ENCODE measurements around the gene COL23A1.

DNA sequence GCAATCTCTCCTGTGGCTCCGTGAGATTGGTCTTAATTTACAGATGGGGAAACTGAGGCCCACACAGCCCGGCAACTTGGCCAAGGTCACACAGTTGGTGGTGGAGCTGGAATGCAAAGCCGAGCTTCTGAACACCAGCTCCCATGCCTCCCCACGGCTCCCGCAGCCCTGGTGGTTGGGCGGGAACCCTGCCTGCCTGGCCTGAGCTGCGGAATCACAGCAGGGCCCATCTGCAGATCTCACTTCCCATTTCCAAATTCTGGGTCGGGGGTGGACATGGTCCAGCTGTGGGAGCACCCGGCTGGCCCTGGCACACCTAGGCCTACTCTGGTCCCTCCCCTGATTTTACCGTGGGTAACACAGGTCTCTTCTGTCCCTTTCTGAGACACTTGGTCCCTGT, 322.3 kb downstream of the COL23A1 start:
- TF ChIP-seq, protein P1, sequence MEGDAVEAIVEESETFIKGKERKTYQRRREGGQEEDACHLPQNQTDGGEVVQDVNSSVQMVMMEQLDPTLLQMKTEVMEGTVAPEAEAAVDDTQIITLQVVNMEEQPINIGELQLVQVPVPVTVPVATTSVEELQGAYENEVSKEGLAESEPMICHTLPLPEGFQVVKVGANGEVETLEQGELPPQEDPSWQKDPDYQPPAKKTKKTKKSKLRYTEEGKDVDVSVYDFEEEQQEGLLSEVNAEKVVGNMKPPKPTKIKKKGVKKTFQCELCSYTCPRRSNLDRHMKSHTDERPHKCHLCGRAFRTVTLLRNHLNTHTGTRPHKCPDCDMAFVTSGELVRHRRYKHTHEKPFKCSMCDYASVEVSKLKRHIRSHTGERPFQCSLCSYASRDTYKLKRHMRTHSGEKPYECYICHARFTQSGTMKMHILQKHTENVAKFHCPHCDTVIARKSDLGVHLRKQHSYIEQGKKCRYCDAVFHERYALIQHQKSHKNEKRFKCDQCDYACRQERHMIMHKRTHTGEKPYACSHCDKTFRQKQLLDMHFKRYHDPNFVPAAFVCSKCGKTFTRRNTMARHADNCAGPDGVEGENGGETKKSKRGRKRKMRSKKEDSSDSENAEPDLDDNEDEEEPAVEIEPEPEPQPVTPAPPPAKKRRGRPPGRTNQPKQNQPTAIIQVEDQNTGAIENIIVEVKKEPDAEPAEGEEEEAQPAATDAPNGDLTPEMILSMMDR (IDR thresholded peaks at IDR 0.05; ENCODE audit: low read length), result no peak
- TF ChIP-seq EZH2phosphoT487 (IDR thresholded peaks at IDR 0.05; ENCODE audit: low read length), result no peak

Measured in MM.1S (cell line).